K562 (cell line): ENCODE results near the gene CERS2. TPM values are rescaled to one million over a fixed set of nuclear protein-coding genes. Genes with fewer than 3 reads are reported as not detected.

ENCODE experiments used
- CBFB ChIP-seq: sonication (generic); formaldehyde crosslinking; IDR thresholded peaks from 2 replicates; pipeline ENCODE4 v1.4.0; 2020; ENCODE audit warnings: mild to moderate bottlenecking, missing genetic modification reagents
- ELF1 ChIP-seq: fragments of 200-800 bp; sonication (Bioruptor generic); IDR thresholded peaks from 2 replicates; pipeline ENCODE4 v1.6.1; 2016; ENCODE audit warnings: missing genetic modification characterization, missing compliant biosample characterization
- MYC ChIP-seq, 2 experiments: fragments of 250-450 bp in 1 of 2; sonication (Bioruptor Pico) in 1 of 2; IDR thresholded peaks; 2 replicates each; pipeline versions ENCODE4 v1.5.1 to v1.6.1; 2012 to 2021; ENCODE audit warnings: low read depth in 2 of 2, borderline replicate concordance in 1 of 2, improper control_type of control experiment in 1 of 2, low read length in 1 of 2, mild to moderate bottlenecking in 1 of 2, moderate library complexity in 1 of 2
- NFE2 ChIP-seq: IDR thresholded peaks from 2 replicates; pipeline ENCODE4 v1.6.1; 2014; ENCODE audit warnings: antibody characterized with exemption, low read depth
- SP1 ChIP-seq: sonication (generic); formaldehyde crosslinking; IDR thresholded peaks from 2 replicates; pipeline ENCODE4 v1.8.1; 2022; ENCODE audit warnings: mild to moderate bottlenecking, missing genetic modification reagents
- ZNF668 ChIP-seq: fragments of 250-450 bp; sonication (Bioruptor Pico); IDR thresholded peaks from 2 replicates; pipeline ENCODE4 v1.8.0; 2022; ENCODE audit warnings: mild to moderate bottlenecking, inconsistent platforms
- polyA plus RNA-seq, 8 experiments: library from polyadenylated mRNA; depleted of rRNA in 4 of 8; stranded (reverse) in 5 of 8; unstranded in 3 of 8; fragments of >200 nt; fragmentation: Nextera tagmentation in 2 of 8; fragmentation: Illumina TruSeq in 1 of 8; extraction: Ambion mirVana in 2 of 8; extraction: Trizol in 1 of 8; gene quantifications; 2 replicates each; pipeline versions ENCODE4 v1.2.1 to v1.2.3, GENCODE V29; 2011 to 2014; ENCODE audit warnings: inconsistent platforms in 1 of 8, missing spikeins in 1 of 8
- total RNA-seq, 7 experiments: library from RNA; depleted of rRNA in 6 of 7; stranded (reverse); fragments of >200 nt in 6 of 7; fragmentation: Illumina TruSeq in 2 of 7; extraction: Trizol in 2 of 7; gene quantifications; 2 replicates each; pipeline versions ENCODE4 v1.2.1 to v1.2.3, GENCODE V29; 2011 to 2021; ENCODE audit warnings: low replicate concordance in 1 of 7
- TF ChIP-seq, protein P1 (sequence below): fragments of 450-650 bp; IDR thresholded peaks from 2 replicates; pipeline ENCODE4 v1.6.1; 2016; ENCODE audit warnings: mild to moderate bottlenecking, moderate library complexity
- TF ChIP-seq, protein P2 (sequence below), 2 experiments: IDR thresholded peaks; 2 replicates each; pipeline ENCODE4 v1.6.1; 2011; ENCODE audit warnings: borderline replicate concordance in 1 of 2, control low read depth in 1 of 2, low read depth in 1 of 2, low read length in 1 of 2, mild to moderate bottlenecking in 1 of 2, mixed read lengths in 1 of 2, moderate library complexity in 1 of 2; ENCODE audit not compliant: insufficient read depth in 1 of 2, insufficient read length in 1 of 2, poor library complexity in 1 of 2, severe bottlenecking in 1 of 2; ENCODE audit errors: extremely low read depth in 1 of 2
- TF ChIP-seq, protein P3 (sequence below): fragments of 450-650 bp; IDR thresholded peaks from 2 replicates; pipeline ENCODE4 v1.6.1; 2016

The CERS2 gene
- total and polyA plus RNA-seq, 9 of the 15 experiments (the other 6 are each of a cell fraction or from before 2014, with no cell fraction given) = 23.4 to 295 (median 132) TPM

DNA sequence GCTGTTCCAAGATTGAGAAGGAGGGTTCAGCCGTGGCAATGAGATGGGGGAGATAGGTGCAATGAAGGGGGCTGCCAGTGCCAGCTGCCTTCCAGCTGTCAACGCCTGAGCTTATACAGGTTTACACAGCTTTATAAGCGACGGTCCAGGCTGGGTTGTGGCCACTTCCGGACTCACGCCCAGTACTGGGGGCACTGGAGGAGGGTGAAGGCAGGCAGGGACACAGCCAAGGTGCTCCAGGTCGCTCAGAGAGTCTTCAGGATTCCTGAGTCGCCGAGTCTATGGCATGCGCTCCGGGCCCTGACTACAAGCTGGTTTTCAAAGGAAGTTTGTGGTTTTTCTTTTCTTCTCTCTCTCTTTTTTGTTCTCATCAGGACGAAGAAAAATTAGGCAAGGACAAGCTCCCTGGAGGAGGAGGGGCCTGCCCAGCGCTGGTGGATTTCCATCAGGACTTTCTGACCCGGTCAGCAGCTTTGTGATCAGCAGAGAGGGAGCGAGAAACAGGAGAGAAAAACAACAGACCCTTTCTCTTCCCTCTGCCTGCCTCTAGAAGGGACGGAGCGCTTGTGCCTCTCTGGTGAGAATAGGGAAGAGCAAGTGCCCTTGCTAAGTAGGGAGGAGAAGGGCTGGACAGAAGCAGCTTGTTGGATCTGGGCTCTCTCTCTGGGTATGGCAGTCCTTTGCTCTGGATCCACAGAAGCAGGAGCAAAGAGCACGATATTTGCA, 31.9 kb upstream of the CERS2 start, which contains the start of gene MINDY1 (continued):
- TF ChIP-seq, protein P1, sequence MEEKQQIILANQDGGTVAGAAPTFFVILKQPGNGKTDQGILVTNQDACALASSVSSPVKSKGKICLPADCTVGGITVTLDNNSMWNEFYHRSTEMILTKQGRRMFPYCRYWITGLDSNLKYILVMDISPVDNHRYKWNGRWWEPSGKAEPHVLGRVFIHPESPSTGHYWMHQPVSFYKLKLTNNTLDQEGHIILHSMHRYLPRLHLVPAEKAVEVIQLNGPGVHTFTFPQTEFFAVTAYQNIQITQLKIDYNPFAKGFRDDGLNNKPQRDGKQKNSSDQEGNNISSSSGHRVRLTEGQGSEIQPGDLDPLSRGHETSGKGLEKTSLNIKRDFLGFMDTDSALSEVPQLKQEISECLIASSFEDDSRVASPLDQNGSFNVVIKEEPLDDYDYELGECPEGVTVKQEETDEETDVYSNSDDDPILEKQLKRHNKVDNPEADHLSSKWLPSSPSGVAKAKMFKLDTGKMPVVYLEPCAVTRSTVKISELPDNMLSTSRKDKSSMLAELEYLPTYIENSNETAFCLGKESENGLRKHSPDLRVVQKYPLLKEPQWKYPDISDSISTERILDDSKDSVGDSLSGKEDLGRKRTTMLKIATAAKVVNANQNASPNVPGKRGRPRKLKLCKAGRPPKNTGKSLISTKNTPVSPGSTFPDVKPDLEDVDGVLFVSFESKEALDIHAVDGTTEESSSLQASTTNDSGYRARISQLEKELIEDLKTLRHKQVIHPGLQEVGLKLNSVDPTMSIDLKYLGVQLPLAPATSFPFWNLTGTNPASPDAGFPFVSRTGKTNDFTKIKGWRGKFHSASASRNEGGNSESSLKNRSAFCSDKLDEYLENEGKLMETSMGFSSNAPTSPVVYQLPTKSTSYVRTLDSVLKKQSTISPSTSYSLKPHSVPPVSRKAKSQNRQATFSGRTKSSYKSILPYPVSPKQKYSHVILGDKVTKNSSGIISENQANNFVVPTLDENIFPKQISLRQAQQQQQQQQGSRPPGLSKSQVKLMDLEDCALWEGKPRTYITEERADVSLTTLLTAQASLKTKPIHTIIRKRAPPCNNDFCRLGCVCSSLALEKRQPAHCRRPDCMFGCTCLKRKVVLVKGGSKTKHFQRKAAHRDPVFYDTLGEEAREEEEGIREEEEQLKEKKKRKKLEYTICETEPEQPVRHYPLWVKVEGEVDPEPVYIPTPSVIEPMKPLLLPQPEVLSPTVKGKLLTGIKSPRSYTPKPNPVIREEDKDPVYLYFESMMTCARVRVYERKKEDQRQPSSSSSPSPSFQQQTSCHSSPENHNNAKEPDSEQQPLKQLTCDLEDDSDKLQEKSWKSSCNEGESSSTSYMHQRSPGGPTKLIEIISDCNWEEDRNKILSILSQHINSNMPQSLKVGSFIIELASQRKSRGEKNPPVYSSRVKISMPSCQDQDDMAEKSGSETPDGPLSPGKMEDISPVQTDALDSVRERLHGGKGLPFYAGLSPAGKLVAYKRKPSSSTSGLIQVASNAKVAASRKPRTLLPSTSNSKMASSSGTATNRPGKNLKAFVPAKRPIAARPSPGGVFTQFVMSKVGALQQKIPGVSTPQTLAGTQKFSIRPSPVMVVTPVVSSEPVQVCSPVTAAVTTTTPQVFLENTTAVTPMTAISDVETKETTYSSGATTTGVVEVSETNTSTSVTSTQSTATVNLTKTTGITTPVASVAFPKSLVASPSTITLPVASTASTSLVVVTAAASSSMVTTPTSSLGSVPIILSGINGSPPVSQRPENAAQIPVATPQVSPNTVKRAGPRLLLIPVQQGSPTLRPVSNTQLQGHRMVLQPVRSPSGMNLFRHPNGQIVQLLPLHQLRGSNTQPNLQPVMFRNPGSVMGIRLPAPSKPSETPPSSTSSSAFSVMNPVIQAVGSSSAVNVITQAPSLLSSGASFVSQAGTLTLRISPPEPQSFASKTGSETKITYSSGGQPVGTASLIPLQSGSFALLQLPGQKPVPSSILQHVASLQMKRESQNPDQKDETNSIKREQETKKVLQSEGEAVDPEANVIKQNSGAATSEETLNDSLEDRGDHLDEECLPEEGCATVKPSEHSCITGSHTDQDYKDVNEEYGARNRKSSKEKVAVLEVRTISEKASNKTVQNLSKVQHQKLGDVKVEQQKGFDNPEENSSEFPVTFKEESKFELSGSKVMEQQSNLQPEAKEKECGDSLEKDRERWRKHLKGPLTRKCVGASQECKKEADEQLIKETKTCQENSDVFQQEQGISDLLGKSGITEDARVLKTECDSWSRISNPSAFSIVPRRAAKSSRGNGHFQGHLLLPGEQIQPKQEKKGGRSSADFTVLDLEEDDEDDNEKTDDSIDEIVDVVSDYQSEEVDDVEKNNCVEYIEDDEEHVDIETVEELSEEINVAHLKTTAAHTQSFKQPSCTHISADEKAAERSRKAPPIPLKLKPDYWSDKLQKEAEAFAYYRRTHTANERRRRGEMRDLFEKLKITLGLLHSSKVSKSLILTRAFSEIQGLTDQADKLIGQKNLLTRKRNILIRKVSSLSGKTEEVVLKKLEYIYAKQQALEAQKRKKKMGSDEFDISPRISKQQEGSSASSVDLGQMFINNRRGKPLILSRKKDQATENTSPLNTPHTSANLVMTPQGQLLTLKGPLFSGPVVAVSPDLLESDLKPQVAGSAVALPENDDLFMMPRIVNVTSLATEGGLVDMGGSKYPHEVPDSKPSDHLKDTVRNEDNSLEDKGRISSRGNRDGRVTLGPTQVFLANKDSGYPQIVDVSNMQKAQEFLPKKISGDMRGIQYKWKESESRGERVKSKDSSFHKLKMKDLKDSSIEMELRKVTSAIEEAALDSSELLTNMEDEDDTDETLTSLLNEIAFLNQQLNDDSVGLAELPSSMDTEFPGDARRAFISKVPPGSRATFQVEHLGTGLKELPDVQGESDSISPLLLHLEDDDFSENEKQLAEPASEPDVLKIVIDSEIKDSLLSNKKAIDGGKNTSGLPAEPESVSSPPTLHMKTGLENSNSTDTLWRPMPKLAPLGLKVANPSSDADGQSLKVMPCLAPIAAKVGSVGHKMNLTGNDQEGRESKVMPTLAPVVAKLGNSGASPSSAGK = peak; percentile 42; the same call in 1 of the 2 replicates
- TF ChIP-seq, protein P2, sequence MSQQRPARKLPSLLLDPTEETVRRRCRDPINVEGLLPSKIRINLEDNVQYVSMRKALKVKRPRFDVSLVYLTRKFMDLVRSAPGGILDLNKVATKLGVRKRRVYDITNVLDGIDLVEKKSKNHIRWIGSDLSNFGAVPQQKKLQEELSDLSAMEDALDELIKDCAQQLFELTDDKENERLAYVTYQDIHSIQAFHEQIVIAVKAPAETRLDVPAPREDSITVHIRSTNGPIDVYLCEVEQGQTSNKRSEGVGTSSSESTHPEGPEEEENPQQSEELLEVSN (IDR thresholded peaks at IDR 0.05; ENCODE audit: borderline replicate concordance in 1 of 2, extremely low read depth in 1 of 2, insufficient read depth in 1 of 2, insufficient read length in 1 of 2, low read depth in 1 of 2, low read length in 1 of 2, poor library complexity in 1 of 2, severe bottlenecking in 1 of 2) = peak in 1 of 2 experiments; percentile 21
- TF ChIP-seq, protein P3, sequence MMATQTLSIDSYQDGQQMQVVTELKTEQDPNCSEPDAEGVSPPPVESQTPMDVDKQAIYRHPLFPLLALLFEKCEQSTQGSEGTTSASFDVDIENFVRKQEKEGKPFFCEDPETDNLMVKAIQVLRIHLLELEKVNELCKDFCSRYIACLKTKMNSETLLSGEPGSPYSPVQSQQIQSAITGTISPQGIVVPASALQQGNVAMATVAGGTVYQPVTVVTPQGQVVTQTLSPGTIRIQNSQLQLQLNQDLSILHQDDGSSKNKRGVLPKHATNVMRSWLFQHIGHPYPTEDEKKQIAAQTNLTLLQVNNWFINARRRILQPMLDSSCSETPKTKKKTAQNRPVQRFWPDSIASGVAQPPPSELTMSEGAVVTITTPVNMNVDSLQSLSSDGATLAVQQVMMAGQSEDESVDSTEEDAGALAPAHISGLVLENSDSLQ = 0 out of 2 replicates have a peak, but pooled peaks have one; percentile 8
- TF ChIP-seq ELF1 (tag) (peak; percentile 54), ZNF668 (CRISPR knock-in tag) (no peak), CBFB (no peak), SP1 (0 out of 2 replicates have a peak, but pooled peaks have one; percentile 26), MYC (IDR thresholded peaks at IDR 0.05; ENCODE audit: low read depth, low read length) (no peak), MYC (CRISPR knock-in tag; IDR thresholded peaks at IDR 0.05; ENCODE audit: borderline replicate concordance, low read depth) (no peak), NFE2 (no peak)
